GM12891 (cell line): Measurements from ENCODE around the gene CHRNA3.

Experiments used
- POLR2AphosphoS5 ChIP-seq: IDR thresholded peaks from 2 replicates; pipeline ENCODE4 v1.6.1; 2011; ENCODE audit warnings: low read depth, low read length, control low read depth
- TAF1 ChIP-seq: IDR thresholded peaks from 2 replicates; pipeline ENCODE4 v1.6.1; 2011; ENCODE audit warnings: low read depth, low read length, control low read depth

GRCh38 chr15:78598348-78598747, 22.4 kb downstream of the CHRNA3 start:
- no peak for TF ChIP-seq POLR2AphosphoS5
- TF ChIP-seq TAF1, result no peak
